ACC112 (cell line): Measurements from ENCODE around the gene ATXN1.

Experiments
- H2AFZ ChIP-seq: fragments of 200-600 bp; sonication (generic); one replicate; pipeline ENCODE4 v1.6.0; 2017; ENCODE audit warnings: antibody characterized with exemption, low read length; ENCODE audit not compliant: unreplicated experiment
- H3K27ac ChIP-seq: fragments of 200-600 bp; sonication (generic); 2 replicates; pipeline ENCODE4 v1.5.1; 2014; ENCODE audit warnings: low read depth, mild to moderate bottlenecking, antibody characterized with exemption, low read length, moderate library complexity
- H3K27me3 ChIP-seq: fragments of 200-600 bp; sonication (generic); 2 replicates; pipeline ENCODE4 v1.6.1; 2014; ENCODE audit warnings: mild to moderate bottlenecking, antibody characterized with exemption, low read length, moderate library complexity, mixed read lengths; ENCODE audit not compliant: insufficient read depth
- H3K36me3 ChIP-seq: fragments of 200-600 bp; sonication (generic); 2 replicates; pipeline ENCODE4 v1.6.1; 2016; ENCODE audit warnings: mild to moderate bottlenecking, antibody characterized with exemption, low read length, moderate library complexity, mixed read lengths; ENCODE audit not compliant: insufficient read depth
- H3K4me1 ChIP-seq: fragments of 200-600 bp; sonication (generic); one replicate; pipeline ENCODE4 v1.6.1; 2016; ENCODE audit warnings: low read length, mixed read lengths; ENCODE audit not compliant: insufficient read depth, unreplicated experiment, control insufficient read depth
- H3K4me3 ChIP-seq: fragments of 200-600 bp; sonication (generic); 2 replicates; pipeline ENCODE4 v1.5.1; 2014; ENCODE audit warnings: mild to moderate bottlenecking, low read depth, low read length
- H3K79me2 ChIP-seq: fragments of 200-600 bp; sonication (generic); one replicate; pipeline ENCODE4 v1.6.0; 2016; ENCODE audit warnings: low read length; ENCODE audit not compliant: control insufficient read depth, unreplicated experiment, insufficient read depth

ATXN1 gene

DNA sequence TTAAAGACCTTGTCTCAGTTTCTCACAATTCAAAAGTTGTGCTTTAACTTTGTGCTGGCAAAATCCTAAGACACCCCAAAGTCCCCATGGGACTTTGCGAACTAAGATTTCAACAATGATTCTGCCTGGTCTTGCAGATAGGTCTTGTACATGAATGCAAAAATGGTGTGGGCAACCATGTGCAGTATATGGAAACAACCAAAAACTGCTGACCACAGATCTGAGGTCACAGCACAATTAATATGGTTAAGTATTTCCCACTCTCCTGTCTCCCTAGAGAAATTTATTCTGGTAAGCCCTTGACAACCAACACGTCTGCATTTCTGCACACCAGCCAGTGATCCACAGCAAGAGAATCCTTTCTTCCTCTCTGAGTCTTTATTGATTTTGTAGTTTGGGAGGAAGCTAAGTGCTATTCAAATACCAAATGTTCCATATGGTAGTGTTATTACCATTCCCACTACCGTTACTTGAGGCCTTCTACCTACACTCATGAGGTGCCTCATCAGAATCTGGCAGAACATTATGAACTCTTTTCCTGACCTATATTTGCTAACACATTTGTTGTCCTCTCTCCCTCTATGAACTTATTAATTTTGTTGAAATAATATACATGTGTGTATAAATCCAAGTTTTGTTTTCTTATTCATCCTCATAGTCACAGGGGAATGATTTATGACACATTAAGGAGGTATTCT, 178.7 kb downstream of the ATXN1 start:
- 0 out of 2 replicates have a peak, but pooled peaks cover 3% of the 10 kb centered on the region for H3K36me3 ChIP-seq
- peaks cover 21% of the 10 kb centered on the region for H3K4me1 ChIP-seq
- H3K27ac ChIP-seq: peak overlapping the region; percentile 80
- no peaks in the 10 kb centered on the region for H3K79me2 ChIP-seq
- peak overlapping the region; percentile 74 for H2AFZ ChIP-seq
- no peaks in the 10 kb centered on the region for H3K27me3 ChIP-seq
- H3K4me3 ChIP-seq: peak overlapping the region; percentile 81

DNA sequence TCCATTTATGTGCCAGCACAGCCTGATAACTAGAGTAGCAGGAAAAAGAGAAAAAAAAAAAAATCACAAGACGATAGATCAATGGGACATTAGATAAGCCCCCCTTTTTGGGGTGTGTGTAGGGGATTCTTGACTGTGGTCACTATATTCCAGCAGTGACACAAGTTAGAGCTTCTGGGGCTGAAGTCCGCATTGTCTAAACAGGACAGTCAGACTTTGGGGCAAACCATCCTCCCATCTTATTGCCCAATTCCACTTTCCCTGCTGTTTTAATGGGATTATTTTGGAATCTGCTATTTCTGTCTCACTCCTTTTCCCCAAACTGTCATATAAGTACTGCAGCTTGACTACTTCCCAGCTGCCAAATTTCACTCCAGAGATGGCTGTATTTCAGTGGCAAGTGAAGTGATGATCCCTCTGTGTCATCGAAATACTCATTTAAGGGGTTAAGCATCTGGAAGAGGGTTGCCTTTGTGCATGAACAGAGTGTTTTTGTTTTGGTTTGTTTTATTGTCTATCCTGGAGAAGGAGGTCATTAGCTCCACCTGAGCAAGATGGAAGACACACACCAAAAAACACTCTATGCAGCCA, 182.5 kb downstream of the ATXN1 start:
- no peaks in the 10 kb centered on the region for H3K36me3 ChIP-seq
- no peaks in the 10 kb centered on the region for H3K79me2 ChIP-seq
- no peak overlapping the region for H3K27ac ChIP-seq
- H2AFZ ChIP-seq: no peak overlapping the region
- H3K4me1 ChIP-seq: peaks cover 13% of the 10 kb centered on the region
- H3K27me3 ChIP-seq: no peaks in the 10 kb centered on the region
- H3K4me3 ChIP-seq: no peak overlapping the region

DNA sequence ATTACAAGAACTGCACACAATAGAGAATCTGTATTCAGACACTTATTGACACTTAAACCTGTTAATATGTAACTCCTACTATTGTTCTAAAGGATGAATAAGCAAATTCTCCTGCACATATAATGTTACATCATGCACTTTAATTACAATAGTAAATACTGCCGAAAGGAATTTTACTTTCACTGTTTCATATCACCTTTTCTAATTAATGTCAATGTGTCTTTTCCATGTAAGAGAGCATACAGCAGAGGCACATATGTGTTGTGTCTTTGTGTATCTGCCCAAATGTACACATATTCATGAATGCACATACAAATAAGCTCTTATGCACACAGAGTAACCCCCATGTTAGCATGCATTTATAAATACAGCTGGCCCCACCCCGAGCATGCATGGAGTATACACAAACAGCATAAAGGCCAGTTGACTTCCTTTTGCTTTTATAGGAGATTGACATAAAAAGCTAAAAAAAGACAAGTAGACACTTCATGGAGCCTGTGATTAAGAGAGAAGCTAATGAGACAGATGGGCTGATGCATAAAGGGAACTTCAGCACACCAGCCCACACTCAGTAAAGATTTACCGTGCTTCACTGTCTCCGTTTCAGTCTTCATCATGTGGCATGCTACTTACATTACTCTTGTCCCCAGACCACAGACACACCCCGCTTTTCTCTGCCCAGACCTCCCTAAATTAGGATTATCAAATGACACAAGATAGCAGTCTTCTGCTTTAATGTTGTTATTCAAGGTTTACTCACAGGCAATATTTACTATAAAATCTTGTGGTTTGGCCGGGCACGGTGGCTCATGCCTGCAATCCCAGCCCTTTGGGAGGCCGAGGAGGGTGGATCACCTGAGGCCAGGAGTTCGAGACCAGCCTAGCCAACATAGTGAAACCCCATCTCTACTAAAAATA, 184.6 kb downstream of the ATXN1 start:
- H3K27me3 ChIP-seq: no peaks in the 10 kb centered on the region
- no peak overlapping the region for H3K27ac ChIP-seq

GRCh38 chr6:16575655-16576054, 185.6 kb downstream of the ATXN1 start:
- Histone ChIP-seq H3K36me3 (no peaks in the 10 kb centered on the region; the same call in 1 of the 2 replicates), H3K27me3 (no peaks in the 10 kb centered on the region), H3K27ac (no peak overlapping the region), H3K4me3 (no peak overlapping the region), H3K4me1 (no peaks in the 10 kb centered on the region), H2AFZ (no peak overlapping the region), H3K79me2 (no peaks in the 10 kb centered on the region)

More for the DNA sequence above, 184.6 kb downstream of the ATXN1 start:
- H2AFZ ChIP-seq: no peak overlapping the region
- H3K4me1 ChIP-seq: no peaks in the 10 kb centered on the region
- no peaks in the 10 kb centered on the region for H3K79me2 ChIP-seq
- no peaks in the 10 kb centered on the region for H3K36me3 ChIP-seq
- H3K4me3 ChIP-seq: no peak overlapping the region

DNA sequence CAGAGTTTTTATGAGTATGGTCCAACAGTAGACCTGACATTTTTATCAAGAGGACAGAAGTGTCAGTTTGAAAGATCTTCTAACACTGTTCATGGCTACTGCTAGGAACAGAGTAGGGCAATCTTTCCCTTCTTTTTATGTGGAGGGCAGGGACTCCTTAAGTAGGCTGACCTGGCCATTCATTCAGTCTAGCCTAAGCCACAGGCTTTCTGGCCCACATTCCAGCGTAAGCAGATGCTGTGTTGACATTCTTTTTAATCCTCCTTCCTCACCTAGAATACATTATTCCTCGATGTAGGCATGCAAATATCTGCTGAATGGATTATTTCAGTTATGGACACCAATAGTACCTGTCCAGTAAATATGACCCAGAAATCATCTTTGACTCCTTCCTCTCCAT, 188.3 kb downstream of the ATXN1 start:
- no peak overlapping the region for H3K4me3 ChIP-seq
- no peak overlapping the region for H2AFZ ChIP-seq
- no peaks in the 10 kb centered on the region for H3K27me3 ChIP-seq
- H3K79me2 ChIP-seq: no peaks in the 10 kb centered on the region
- no peak overlapping the region for H3K27ac ChIP-seq
- H3K4me1 ChIP-seq: no peaks in the 10 kb centered on the region
- H3K36me3 ChIP-seq: no peaks in the 10 kb centered on the region; the same call in 1 of the 2 replicates

GRCh38 chr6:16572317-16572716, 188.9 kb downstream of the ATXN1 start:
- no peaks in the 10 kb centered on the region for H3K27me3 ChIP-seq
- no peaks in the 10 kb centered on the region; the same call in 1 of the 2 replicates for H3K36me3 ChIP-seq
- H3K79me2 ChIP-seq: no peaks in the 10 kb centered on the region
- H3K27ac ChIP-seq: no peak overlapping the region
- no peaks in the 10 kb centered on the region for H3K4me1 ChIP-seq
- no peak overlapping the region for H3K4me3 ChIP-seq
- H2AFZ ChIP-seq: no peak overlapping the region

- H2AFZ ChIP-seq: no peak overlapping the region
- H3K36me3 ChIP-seq: no peaks in the 10 kb centered on the region; the same call in 1 of the 2 replicates
- H3K4me1 ChIP-seq: no peaks in the 10 kb centered on the region
- no peaks in the 10 kb centered on the region for H3K27me3 ChIP-seq
- no peak overlapping the region for H3K27ac ChIP-seq
- peaks cover 3% of the 10 kb centered on the region for H3K79me2 ChIP-seq
- no peak overlapping the region for H3K4me3 ChIP-seq
These were observed 190.3 kb downstream of the ATXN1 start for GRCh38 chr6:16570946-16571345.

- Histone ChIP-seq H3K27ac (no peak overlapping the region), H3K4me1 (no peaks in the 10 kb centered on the region), H3K4me3 (no peak overlapping the region), H3K79me2 (peaks cover 3% of the 10 kb centered on the region), H3K36me3 (no peaks in the 10 kb centered on the region; the same call in 1 of the 2 replicates), H2AFZ (no peak overlapping the region), H3K27me3 (no peaks in the 10 kb centered on the region)
These were observed 191.1 kb downstream of the ATXN1 start for GRCh38 chr6:16570221-16570553.

GRCh38 chr6:16568128-16568527, 193.1 kb downstream of the ATXN1 start:
- H3K27me3 ChIP-seq: no peaks in the 10 kb centered on the region
- no peak overlapping the region for H3K27ac ChIP-seq
- peaks cover 3% of the 10 kb centered on the region for H3K79me2 ChIP-seq
- no peak overlapping the region for H2AFZ ChIP-seq
- H3K4me3 ChIP-seq: no peak overlapping the region
- no peaks in the 10 kb centered on the region; the same call in 1 of the 2 replicates for H3K36me3 ChIP-seq
- no peaks in the 10 kb centered on the region for H3K4me1 ChIP-seq

- Histone ChIP-seq H3K79me2 (peaks cover 3% of the 10 kb centered on the region), H3K4me3 (no peak overlapping the region), H3K4me1 (no peaks in the 10 kb centered on the region), H2AFZ (no peak overlapping the region), H3K36me3 (no peaks in the 10 kb centered on the region; the same call in 1 of the 2 replicates), H3K27me3 (no peaks in the 10 kb centered on the region), H3K27ac (no peak overlapping the region)
These were observed 194.2 kb downstream of the ATXN1 start for GRCh38 chr6:16567071-16567470.
